Suppressor macrophage (primary cell): ENCODE results near the gene UCP3.

Source experiments
- DNase-seq, 4 experiments: peaks; one replicate each; pipeline ENCODE4 v3.0.0-alpha.2; 2020 to 2022

UCP3 gene

DNA sequence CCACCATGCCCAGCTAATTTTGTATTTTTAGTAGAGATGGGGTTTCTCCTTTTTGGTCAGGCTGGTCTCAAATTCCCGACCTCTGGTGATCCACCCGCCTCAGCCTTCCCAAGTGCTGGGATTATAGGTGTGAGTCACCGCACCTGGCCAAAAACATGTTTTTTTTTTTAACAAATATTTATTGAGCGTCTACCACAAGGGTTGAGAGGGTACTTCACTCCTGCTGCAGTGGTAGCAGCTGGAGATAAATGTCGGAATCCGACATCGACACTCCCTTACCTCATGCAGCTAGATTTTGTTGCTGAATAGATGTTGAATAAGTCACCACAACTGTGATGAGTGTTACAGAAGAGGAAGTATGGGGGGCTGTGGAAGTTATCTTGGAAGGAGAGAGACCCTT is 57.1 kb downstream of the UCP3 start:
- no peak for DNase-seq

- peak in 3 of 4 experiments; percentile 52 to 64 (median 57) for DNase-seq
These were observed 57.8 kb downstream of the UCP3 start, which contains the start of gene DNAJB13 for GRCh38 chr11:73950869-73951710. TSS of gene DNAJB13 (plus strand) at chr11:73951026. CDS start at chr11:73951070, 44 bp downstream.
